H1 (cell line): ENCODE measurements around the gene KLHL29. TPM values are rescaled to one million over a fixed set of nuclear protein-coding genes. Genes with fewer than 3 reads are reported as not detected.
A peak's percentile ranks its signal among the peaks of the same experiment; 100 is the strongest.

Source experiments
- CTCF ChIA-PET: fragments of 300-600 bp; sonication (Branson Sonifier 250); formaldehyde crosslinking; loops from one replicate; lab custom pipeline; 2021; ENCODE audit not compliant: partially characterized antibody; lab: Charles Lee
- POLR2A ChIA-PET: fragments of 300-600 bp; sonication (Branson Sonifier 250); formaldehyde crosslinking; loops from one replicate; lab custom pipeline; 2021; ENCODE audit warnings: inconsistent platforms; ENCODE audit not compliant: partially characterized antibody; lab: Charles Lee
- DNase-seq, 2 experiments: peaks; one replicate each; pipeline versions ENCODE4 v3.0.0 to v3.0.0-alpha.2; 2010 to 2022; ENCODE audit warnings: low spot score in 2 of 2, low read depth in 1 of 2, mixed read lengths in 1 of 2
- FAIRE-seq: peaks from 2 replicates; lab custom pipeline; 2011; peaks lifted over from hg19 to GRCh38; lab: Jason Lieb, UNC
- H2AFZ ChIP-seq: 2 replicates; pipeline ENCODE4 v1.8.1; 2012; ENCODE audit warnings: low read length, inconsistent platforms
- H2AK5ac ChIP-seq: 2 replicates; pipeline ENCODE4 v1.6.1; 2013; ENCODE audit warnings: low read depth, low read length
- H2BK120ac ChIP-seq: replicated peaks from 2 replicates; pipeline ENCODE3; 2013; ENCODE audit warnings: low read depth, low read length, inconsistent platforms
- H2BK12ac ChIP-seq: 2 replicates; pipeline ENCODE4 v1.6.1; 2013; ENCODE audit warnings: low read depth, low read length
- H2BK15ac ChIP-seq: 2 replicates; pipeline ENCODE4 v1.6.1; 2013; ENCODE audit warnings: low read length
- H2BK20ac ChIP-seq: 2 replicates; pipeline ENCODE4 v1.6.1; 2013; ENCODE audit warnings: low read length
- H2BK5ac ChIP-seq: 2 replicates; pipeline ENCODE4 v1.6.1; 2013; ENCODE audit warnings: low read depth, low read length
- H3K14ac ChIP-seq: 2 replicates; pipeline ENCODE4 v1.6.1; 2013; ENCODE audit warnings: inconsistent platforms; ENCODE audit not compliant: insufficient read length
- H3K18ac ChIP-seq: 2 replicates; pipeline ENCODE4 v1.6.1; 2013; ENCODE audit warnings: low read length; ENCODE audit errors: extremely low read depth
- H3K23ac ChIP-seq: 2 replicates; pipeline ENCODE4 v1.6.1; 2013; ENCODE audit warnings: inconsistent platforms; ENCODE audit not compliant: insufficient read length
- H3K23me2 ChIP-seq: 2 replicates; pipeline ENCODE4 v1.6.1; 2013; ENCODE audit warnings: low read depth, low read length
- H3K27ac ChIP-seq: 2 replicates; pipeline ENCODE4 v1.6.1; 2011; ENCODE audit warnings: low read depth, low read length, inconsistent platforms
- H3K27me3 ChIP-seq, 4 experiments: replicated peaks in 1 of 4; 1 replicate in 1 of 4; 2 replicates in 3 of 4; pipeline versions ENCODE4 v1.6.1 to v1.8.1; 2011 to 2013; ENCODE audit warnings: low read length in 3 of 4, mild to moderate bottlenecking in 3 of 4, inconsistent platforms in 2 of 4, mixed read lengths in 2 of 4, moderate library complexity in 1 of 4; ENCODE audit not compliant: control insufficient read depth in 3 of 4, insufficient read depth in 3 of 4; ENCODE audit errors: extremely low read depth in 1 of 4
- H3K36me3 ChIP-seq, 4 experiments: 2 replicates each; pipeline versions ENCODE4 v1.6.1 to v1.8.1; 2011 to 2013; ENCODE audit warnings: mild to moderate bottlenecking in 4 of 4, low read length in 3 of 4, moderate library complexity in 2 of 4, control low read depth in 1 of 4, inconsistent platforms in 1 of 4; ENCODE audit not compliant: insufficient read depth in 4 of 4, control insufficient read depth in 2 of 4
- H3K4ac ChIP-seq: replicated peaks from 2 replicates; pipeline ENCODE3; 2013; ENCODE audit warnings: low read length, low read depth, mixed read lengths, inconsistent platforms; ENCODE audit not compliant: insufficient read length
- H3K4me1 ChIP-seq, 4 experiments: replicated peaks in 1 of 4; 1 replicate in 1 of 4; 2 replicates in 3 of 4; pipeline versions ENCODE4 v1.6.1 to v1.8.1; 2011 to 2013; ENCODE audit warnings: low read length in 3 of 4, inconsistent platforms in 2 of 4, mixed read lengths in 1 of 4; ENCODE audit not compliant: insufficient read depth in 4 of 4, control insufficient read depth in 3 of 4
- H3K4me2 ChIP-seq, 2 experiments: 2 replicates each; pipeline versions ENCODE4 v1.6.1 to v1.8.1; 2011 to 2013; ENCODE audit warnings: low read depth in 2 of 2, low read length in 2 of 2, control low read depth in 1 of 2, inconsistent platforms in 1 of 2, mild to moderate bottlenecking in 1 of 2; ENCODE audit not compliant: insufficient read depth in 1 of 2
- H3K4me3 ChIP-seq, 4 experiments: fragments of 200-600, 300-600 bp in 1 of 4; sonication (generic), shearing (Covaris generic), sonication (Bioruptor Twin) in 1 of 4; 2 replicates each; pipeline versions ENCODE4 v1.5.1 to v1.8.1; 2011 to 2016; ENCODE audit warnings: low read length in 4 of 4, low read depth in 3 of 4, control low read depth in 2 of 4, inconsistent platforms in 2 of 4, mild to moderate bottlenecking in 2 of 4, mixed read lengths in 1 of 4, moderate library complexity in 1 of 4; ENCODE audit not compliant: insufficient read depth in 2 of 4; ENCODE audit errors: extremely low read depth in 1 of 4
- H3K56ac ChIP-seq: replicated peaks from 2 replicates; pipeline ENCODE3; 2013; ENCODE audit warnings: low read depth, mild to moderate bottlenecking, mixed read lengths, low read length, inconsistent platforms; ENCODE audit not compliant: insufficient read length
- H3K79me1 ChIP-seq: 2 replicates; pipeline ENCODE4 v1.6.1; 2013; ENCODE audit warnings: low read depth, low read length, control low read depth
- H3K79me2 ChIP-seq, 2 experiments: 2 replicates each; pipeline versions ENCODE4 v1.6.1 to v1.8.1; 2012 to 2013; ENCODE audit warnings: low read length in 2 of 2, mild to moderate bottlenecking in 2 of 2, inconsistent platforms in 1 of 2; ENCODE audit not compliant: insufficient read depth in 2 of 2, control insufficient read depth in 1 of 2
- H3K9ac ChIP-seq, 4 experiments: replicated peaks in 1 of 4; 1 replicate in 1 of 4; 2 replicates in 3 of 4; pipeline versions ENCODE4 v1.6.1 to v1.8.1; 2011 to 2013; ENCODE audit warnings: low read depth in 3 of 4, low read length in 3 of 4, control low read depth in 2 of 4, mild to moderate bottlenecking in 2 of 4, moderate library complexity in 2 of 4, inconsistent platforms in 1 of 4; ENCODE audit errors: extremely low read depth in 1 of 4
- H3K9me3 ChIP-seq, 2 experiments: 2 replicates each; pipeline versions ENCODE4 v1.6.1 to v1.8.1; 2012 to 2013; ENCODE audit warnings: mild to moderate bottlenecking in 2 of 2, moderate library complexity in 2 of 2, control low read depth in 1 of 2, inconsistent platforms in 1 of 2, low read depth in 1 of 2, low read length in 1 of 2, mixed read lengths in 1 of 2; ENCODE audit not compliant: insufficient read depth in 2 of 2
- H4K20me1 ChIP-seq, 2 experiments: replicated peaks in 1 of 2; 2 replicates each; pipeline versions ENCODE3 to v1.8.1; 2011 to 2013; ENCODE audit warnings: inconsistent platforms in 2 of 2, low read length in 2 of 2, mild to moderate bottlenecking in 1 of 2; ENCODE audit not compliant: insufficient read depth in 2 of 2, control insufficient read depth in 1 of 2
- H4K5ac ChIP-seq: 2 replicates; pipeline ENCODE4 v1.6.1; 2013; ENCODE audit warnings: low read length, low read depth, mixed read lengths, inconsistent platforms; ENCODE audit not compliant: insufficient read length
- H4K8ac ChIP-seq: 2 replicates; pipeline ENCODE4 v1.8.0; 2013; ENCODE audit warnings: mild to moderate bottlenecking, moderate library complexity, low read length, inconsistent platforms; ENCODE audit not compliant: insufficient read depth; ENCODE audit errors: extremely low read depth
- H4K91ac ChIP-seq: replicated peaks from 2 replicates; pipeline ENCODE3; 2013; ENCODE audit warnings: low read length, mixed read lengths, inconsistent platforms; ENCODE audit not compliant: insufficient read length
- CEBPB ChIP-seq: IDR thresholded peaks from 2 replicates; pipeline ENCODE4 v1.6.1; 2012; ENCODE audit warnings: low read depth, low read length
- RNF2 ChIP-seq: fragments of 200-900, 300-1000 bp; sonication (generic); IDR thresholded peaks from 2 replicates; pipeline ENCODE4 v1.7.1; 2016; ENCODE audit warnings: borderline replicate concordance, low read depth, mild to moderate bottlenecking, antibody characterized with exemption, low read length; ENCODE audit not compliant: poor library complexity, severe bottlenecking; ENCODE audit errors: missing control alignments
- YY1 ChIP-seq: IDR thresholded peaks from 2 replicates; pipeline ENCODE4 v1.6.1; 2011; ENCODE audit warnings: low read depth, mild to moderate bottlenecking, low read length
- WGBS, 2 experiments: shearing (Covaris generic) in 1 of 2; methylation state at CpG; one replicate each; pipeline versions ENCODE4 v1.1.6 to v1.1.7; 2013 to 2015; ENCODE audit warnings: low lambda C conversion rate in 2 of 2, mixed read lengths in 2 of 2, inconsistent platforms in 1 of 2, low coverage in 1 of 2, missing lambda C conversion rate in 1 of 2; ENCODE audit not compliant: insufficient replicate concordance in 2 of 2, insufficient coverage in 1 of 2, insufficient read length in 1 of 2; ENCODE audit errors: extremely low coverage in 1 of 2, missing lambda C conversion rate in 1 of 2; 5-methylcytosine and 5-hydroxymethylcytosine counted together
- polyA plus RNA-seq, 7 experiments: library from polyadenylated mRNA; depleted of rRNA in 3 of 7; stranded (reverse) in 5 of 7; unstranded in 2 of 7; fragments of >200 nt in 5 of 7; fragments of 200-250 nt in 2 of 7; gene quantifications; 1 replicate in 5 of 7; 2 replicates in 1 of 7; 4 replicates in 1 of 7; pipeline versions ENCODE4 v1.2.1 to v1.2.3, GENCODE V29; 2011 to 2013; ENCODE audit warnings: missing spikeins in 2 of 7, mixed read lengths in 2 of 7
- total RNA-seq: library from RNA; stranded (reverse); fragmentation: NEBNext Ultra II Directional; extraction: Animal tissue kit (Norgen Biotek cat#: 25700); gene quantifications from 2 replicates; pipeline ENCODE4 v1.2.1, GENCODE V29; 2021

Gene KLHL29
- total and polyA plus RNA-seq, 2 of the 8 experiments (the other 6 are each of a cell fraction or from before 2014, with no cell fraction given) = 1.1 to 4.7 TPM

- no peak overlapping the region for H2BK20ac ChIP-seq
- WGBS, 2 experiments = 92% methylated on average over 18 of the region's 18 CpGs; no CpG with 5 or more reads in 1 of the 2 experiments
- H3K9ac ChIP-seq = no peak overlapping the region
- H3K56ac ChIP-seq = no peak overlapping the region
- POLR2A ChIA-PET = no interaction called here
- H4K8ac ChIP-seq = no peak overlapping the region; the same call in 1 of the 2 replicates
- FAIRE-seq = no peak
- no peak overlapping the region for H3K18ac ChIP-seq
- H2BK12ac ChIP-seq = no peak overlapping the region
- no peak overlapping the region for H2BK120ac ChIP-seq
- no peaks in the 10 kb centered on the region for H3K36me3 ChIP-seq
- H4K91ac ChIP-seq = no peak overlapping the region
- TF ChIP-seq RNF2 (no peak), CEBPB (peak; percentile 42; the same call in 1 of the 2 replicates), YY1 (no peak)
- TF ChIP-seq, all 59 proteins: peak for 1
- 0 out of 4 replicates have a peak, but pooled peaks cover 0 to 2% of the 10 kb centered on the region in 2 experiments for H3K9me3 ChIP-seq
- no peaks in the 10 kb centered on the region for H4K20me1 ChIP-seq
- H2AK5ac ChIP-seq = no peak overlapping the region
- CTCF ChIA-PET = interaction anchor here (1.6 to 3.3 kb wide), 2 partner anchors 17 to 35 kb away, joined by 5 to 16 read pairs; no protein-coding TSS in a partner anchor
- H3K23ac ChIP-seq = no peak overlapping the region
- H2BK5ac ChIP-seq = no peak overlapping the region
- H3K4me1 ChIP-seq = peaks cover 0 to 5% (median 3%) of the 10 kb centered on the region in 4 experiments; a peak in 5 of 7 replicates
- H3K4me3 ChIP-seq = no peak overlapping the region
- H2AFZ ChIP-seq = no peak overlapping the region
- H3K27ac ChIP-seq = no peak overlapping the region
- H3K4me2 ChIP-seq = no peak overlapping the region
- no peaks in the 10 kb centered on the region for H3K23me2 ChIP-seq
- H3K79me1 ChIP-seq = no peaks in the 10 kb centered on the region
- peak overlapping the region; percentile 75 for H3K4ac ChIP-seq
- H3K14ac ChIP-seq = no peak overlapping the region
- H3K79me2 ChIP-seq = no peaks in the 10 kb centered on the region
- peaks cover 0 to 14% (median 8%) of the 10 kb centered on the region in 4 experiments; a peak in 4 of 7 replicates for H3K27me3 ChIP-seq
- no peak overlapping the region for H2BK15ac ChIP-seq
- DNase-seq = no peak
- H4K5ac ChIP-seq = no peak overlapping the region
These were observed 37.4 kb upstream of the KLHL29 start for GRCh38 chr2:23347471-23348092.
